SIG-M5 (cell line): Measurements from ENCODE around the gene EPHB6.

Experiments
- DNase-seq: peaks from one replicate; lab custom pipeline; 2025; lab: John Stamatoyannopoulos, UW

Gene EPHB6

GRCh38 chr7:142898377-142899170 lies 43.7 kb downstream of the EPHB6 start:
- DNase-seq, result no peak

GRCh38 chr7:142899661-142900060 lies 44.8 kb downstream of the EPHB6 start:
- DNase-seq, result no peak

- DNase-seq, result no peak
Observed at GRCh38 chr7:142901426-142902259, 46.8 kb downstream of the EPHB6 start.

- no peak for DNase-seq
Observed at GRCh38 chr7:142904128-142904527, 49.3 kb downstream of the EPHB6 start.

- DNase-seq, result no peak
Observed at GRCh38 chr7:142905759-142906158, 50.9 kb downstream of the EPHB6 start.

- no peak for DNase-seq
Observed at GRCh38 chr7:142906643-142907042, 51.8 kb downstream of the EPHB6 start.

GRCh38 chr7:142908290-142908689 lies 53.4 kb downstream of the EPHB6 start:
- DNase-seq, result no peak

GRCh38 chr7:142908921-142909890 lies 54.3 kb downstream of the EPHB6 start:
- no peak for DNase-seq

GRCh38 chr7:142910031-142910433 lies 55.2 kb downstream of the EPHB6 start:
- no peak for DNase-seq

- no peak for DNase-seq
Observed at GRCh38 chr7:142910481-142910880, 55.6 kb downstream of the EPHB6 start.

GRCh38 chr7:142913051-142913450 lies 58.2 kb downstream of the EPHB6 start:
- DNase-seq, result no peak

- DNase-seq, result no peak
Observed at GRCh38 chr7:142913566-142913965, 58.7 kb downstream of the EPHB6 start.

GRCh38 chr7:142914121-142914520 lies 59.2 kb downstream of the EPHB6 start:
- no peak for DNase-seq

GRCh38 chr7:142915315-142915714 lies 60.4 kb downstream of the EPHB6 start:
- no peak for DNase-seq

GRCh38 chr7:142916508-142916907 lies 61.6 kb downstream of the EPHB6 start:
- no peak for DNase-seq

GRCh38 chr7:142917447-142917846 lies 62.6 kb downstream of the EPHB6 start:
- DNase-seq, result no peak

- DNase-seq, result no peak
Observed at GRCh38 chr7:142918901-142919300, 64.0 kb downstream of the EPHB6 start.

GRCh38 chr7:142919656-142920055 lies 64.8 kb downstream of the EPHB6 start:
- no peak for DNase-seq
